GM19397 (cell line): ENCODE data around the gene UBL3.
A peak's percentile ranks its signal among the peaks of the same experiment; 100 is the strongest.

ENCODE experiments used
- ATAC-seq: cut with Tn5 transposase; IDR thresholded peaks from one replicate; pipeline ENCODE4 v1.9.1; 2021; ENCODE audit warnings: mild to moderate bottlenecking, moderate library complexity; ENCODE audit not compliant: unreplicated experiment

UBL3 gene

GRCh38 chr13:29850213-29850898 is at the start of gene UBL3:
Gene UBL3, minus strand, starts transcription at chr13:29850617. Its CDS starts 1,079 bp downstream, at chr13:29849538.
- peak; percentile 87 for ATAC-seq

DNA sequence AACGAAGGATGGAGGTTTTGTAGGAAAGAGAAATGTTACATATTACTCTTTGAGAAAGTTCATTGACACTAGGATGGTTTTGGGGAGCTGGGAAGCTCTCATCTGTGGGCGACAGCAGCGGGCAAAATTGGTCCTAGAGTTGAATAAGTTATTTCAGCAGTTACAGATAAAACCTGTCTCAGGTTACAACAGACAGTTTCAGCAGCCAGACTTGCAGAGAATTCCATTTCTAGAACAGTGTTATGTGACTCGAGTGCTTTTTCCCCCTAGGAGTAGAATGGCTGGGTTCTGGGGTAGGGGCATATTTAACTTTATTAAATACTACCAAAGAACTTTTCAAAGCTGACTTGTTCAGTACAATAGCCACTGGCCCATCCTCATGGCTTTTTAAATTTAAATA is 46.7 kb upstream of the UBL3 start:
- no peak for ATAC-seq

DNA sequence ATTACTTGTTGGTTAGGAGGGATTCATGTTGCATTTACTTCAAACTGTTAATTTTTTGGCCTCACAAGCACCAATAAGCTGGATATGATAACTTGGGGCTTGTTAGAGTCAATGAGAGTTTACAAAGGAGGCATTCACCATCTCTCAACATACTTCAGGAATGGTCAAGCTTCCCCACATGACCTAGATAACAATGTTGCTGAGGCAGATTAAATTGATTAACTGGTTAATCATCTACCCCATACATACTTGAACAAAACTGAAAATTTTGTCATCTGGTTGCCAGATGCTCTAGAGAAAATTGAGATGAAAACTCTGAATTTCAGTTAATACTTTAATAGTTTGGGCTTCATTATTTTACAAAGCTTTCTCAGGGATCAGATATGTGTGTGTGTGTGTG is 43.0 kb upstream of the UBL3 start:
- no peak for ATAC-seq

DNA sequence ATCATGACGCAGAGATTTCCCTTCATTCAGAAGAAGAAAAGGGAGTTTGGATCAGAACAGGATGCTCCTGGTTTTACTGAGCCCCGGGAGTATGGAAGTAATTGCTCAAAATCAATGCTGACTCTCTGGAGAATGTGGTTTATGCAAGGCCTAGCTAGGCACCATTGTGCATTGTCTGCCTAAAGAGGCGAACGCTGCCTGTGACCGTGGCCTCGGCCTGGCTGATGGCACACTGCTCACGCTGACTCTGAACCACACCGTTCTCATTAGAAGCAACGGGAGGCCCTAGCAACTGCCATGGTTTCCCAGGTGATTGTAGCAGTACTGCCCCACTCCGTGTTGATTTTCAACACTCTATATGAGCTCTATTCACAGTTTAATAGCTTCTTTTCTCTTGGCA is 41.7 kb upstream of the UBL3 start:
- ATAC-seq = no peak

DNA sequence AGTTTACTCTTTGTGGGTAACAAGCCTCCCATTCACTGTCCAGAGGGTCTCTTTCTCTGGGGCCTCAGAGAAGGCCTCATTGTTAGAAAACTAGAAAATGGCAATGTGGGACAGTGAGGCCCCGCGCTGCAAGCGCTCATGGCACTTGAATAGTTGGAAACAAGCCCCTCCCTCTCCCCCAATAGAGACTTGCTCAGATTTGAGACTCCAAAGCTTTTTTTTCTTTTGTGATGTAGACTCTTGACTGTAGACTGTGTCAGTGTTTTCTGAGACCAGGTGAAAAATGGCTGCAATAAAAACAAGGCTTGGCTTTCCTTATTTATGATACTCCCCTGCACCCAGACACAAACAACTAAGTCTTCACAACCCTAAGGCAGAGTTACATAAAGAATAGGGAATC is 38.7 kb upstream of the UBL3 start:
- no peak for ATAC-seq

DNA sequence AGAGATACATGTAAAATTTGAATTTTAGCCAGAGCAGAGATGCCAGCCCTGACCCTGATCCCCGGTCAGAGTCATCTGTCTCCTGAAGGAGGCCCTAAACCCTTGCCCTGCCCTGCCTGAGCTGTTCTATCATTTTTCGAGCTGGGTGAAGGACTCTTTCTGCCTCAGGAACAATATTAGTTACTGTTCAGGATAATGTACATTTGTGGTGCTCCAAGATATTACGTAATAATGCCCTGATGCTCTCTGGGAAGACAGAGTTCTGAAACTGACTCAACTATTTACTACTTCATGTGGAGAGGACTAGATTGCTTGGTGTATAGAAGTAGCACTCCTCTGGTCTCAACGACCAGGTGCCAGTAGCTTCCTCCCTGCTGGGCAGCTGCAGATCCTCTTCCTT is 37.9 kb upstream of the UBL3 start:
- ATAC-seq = no peak

GRCh38 chr13:29887686-29888085 is 37.3 kb upstream of the UBL3 start:
- ATAC-seq = no peak

DNA sequence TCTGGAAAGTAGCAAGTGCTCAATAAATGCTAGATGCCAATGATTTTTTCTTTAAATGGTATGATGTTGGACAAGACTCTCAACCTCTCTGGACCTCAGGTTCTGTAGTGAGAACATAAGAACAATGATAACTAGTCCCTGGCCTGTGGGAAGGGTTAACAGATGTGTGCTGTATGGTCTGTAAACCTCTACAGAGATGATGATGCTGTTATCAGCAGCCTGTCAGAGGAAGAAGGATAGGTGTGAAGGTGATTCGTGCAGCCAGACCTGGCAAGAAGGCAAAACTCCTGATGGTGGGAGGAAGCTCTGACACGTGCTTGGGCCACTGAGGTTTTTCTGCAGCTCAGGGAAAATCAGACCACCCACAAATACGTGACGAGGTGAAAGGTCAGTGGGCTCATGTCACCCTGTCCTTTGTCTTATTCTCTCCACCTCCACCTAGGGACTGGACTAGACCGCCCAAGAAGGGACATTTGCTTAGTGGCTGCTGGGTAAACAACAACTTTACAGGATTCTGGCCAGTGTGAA is 36.7 kb upstream of the UBL3 start:
- no peak for ATAC-seq

DNA sequence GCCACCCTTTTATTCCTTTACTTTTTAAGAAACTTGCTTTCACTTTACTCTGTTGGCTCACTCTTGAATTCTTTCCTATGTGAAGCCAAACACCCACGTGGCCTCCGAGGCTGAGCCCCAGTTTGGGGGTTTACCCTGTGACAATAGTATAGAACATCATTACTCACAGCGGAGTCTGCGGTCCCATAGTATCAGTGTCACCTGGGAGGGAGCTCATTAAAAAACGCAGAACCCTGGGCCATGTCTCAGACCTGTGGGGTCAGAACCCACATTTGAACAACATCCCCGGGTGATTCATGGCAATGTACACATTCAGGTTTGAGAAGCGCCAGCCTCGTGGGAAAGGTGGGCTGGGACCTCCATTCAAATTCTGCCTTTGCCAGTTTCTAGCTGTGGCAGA is 36.0 kb upstream of the UBL3 start:
- no peak for ATAC-seq

DNA sequence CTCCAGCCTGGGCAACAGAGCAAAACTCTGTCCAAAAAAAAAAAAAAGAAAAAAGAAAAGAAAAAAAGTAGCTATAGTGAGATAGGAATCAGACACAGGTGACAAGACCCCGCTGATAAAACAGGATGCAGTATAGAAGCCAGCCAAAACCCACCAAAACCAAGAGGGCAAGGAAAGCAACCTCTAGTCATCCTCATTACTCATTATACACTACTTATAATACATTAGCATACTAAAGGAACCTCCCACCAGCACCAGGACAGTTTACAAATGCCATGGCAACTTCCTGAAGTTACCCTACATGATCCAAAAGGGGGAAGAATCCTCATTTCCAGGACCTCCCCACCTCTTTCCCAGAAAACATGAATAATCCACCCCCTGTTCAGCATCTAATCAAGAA is 35.6 kb upstream of the UBL3 start:
- ATAC-seq = no peak

GRCh38 chr13:29884671-29885430 is 34.4 kb upstream of the UBL3 start:
- no peak for ATAC-seq

GRCh38 chr13:29883941-29884518 is 33.6 kb upstream of the UBL3 start:
- no peak for ATAC-seq

DNA sequence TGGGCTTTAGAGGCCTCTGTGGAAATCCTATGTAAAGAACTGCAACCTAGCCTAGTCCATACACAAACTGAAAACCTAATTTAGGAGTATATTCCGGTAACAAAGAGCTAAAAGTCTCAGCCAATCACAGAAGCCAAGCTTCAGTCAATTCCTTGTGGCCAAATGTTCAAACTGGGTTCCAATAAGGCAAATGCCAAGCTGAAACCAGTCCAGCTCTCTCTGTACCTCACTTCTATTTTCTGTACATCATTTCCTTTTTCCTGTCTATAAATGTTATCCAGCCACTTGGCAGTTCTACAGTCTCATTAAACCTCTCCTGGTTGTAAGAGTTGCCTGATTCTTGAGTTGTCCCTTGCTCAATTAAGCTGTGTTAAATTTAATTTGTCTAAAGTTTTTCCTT is 31.7 kb upstream of the UBL3 start:
- no peak for ATAC-seq

GRCh38 chr13:29878101-29878500 is 27.7 kb upstream of the UBL3 start:
- ATAC-seq = no peak

DNA sequence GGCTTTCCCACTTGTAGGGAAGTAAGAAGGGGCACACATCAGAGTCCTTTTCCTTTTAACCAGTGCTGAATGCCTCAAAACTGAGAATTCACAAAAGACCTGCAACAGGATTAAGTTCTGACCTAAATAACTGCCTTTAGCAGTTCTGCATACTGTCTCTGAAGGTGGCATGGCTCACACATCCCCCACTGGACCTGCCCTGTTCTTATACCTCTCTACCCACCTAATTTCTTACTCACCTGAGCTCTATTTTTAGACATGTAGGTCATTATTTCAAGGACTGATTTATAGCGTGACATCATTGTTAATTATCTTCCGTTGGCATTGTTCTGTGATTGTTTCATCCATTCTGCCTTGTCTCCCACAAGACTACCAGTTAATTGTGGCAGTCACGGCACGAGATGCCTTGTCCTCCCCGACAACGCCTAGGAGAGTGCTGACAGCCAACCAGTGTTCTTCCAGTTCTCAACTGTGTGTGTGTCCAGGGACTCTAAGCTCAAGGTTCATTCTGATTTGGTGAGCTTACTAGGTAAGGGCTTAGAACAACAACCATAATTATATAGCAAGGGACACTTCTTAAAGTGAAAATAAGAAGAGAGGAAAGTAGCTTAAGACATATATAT is 27.1 kb upstream of the UBL3 start:
- ATAC-seq = no peak

- no peak for ATAC-seq
Observed at GRCh38 chr13:29875646-29876045, 25.2 kb upstream of the UBL3 start.

- ATAC-seq = no peak
Observed at GRCh38 chr13:29868581-29868980, 18.2 kb upstream of the UBL3 start.

- no peak for ATAC-seq
Observed at GRCh38 chr13:29865934-29866333, 15.5 kb upstream of the UBL3 start.

GRCh38 chr13:29861694-29862110 is 11.3 kb upstream of the UBL3 start:
- no peak for ATAC-seq

DNA sequence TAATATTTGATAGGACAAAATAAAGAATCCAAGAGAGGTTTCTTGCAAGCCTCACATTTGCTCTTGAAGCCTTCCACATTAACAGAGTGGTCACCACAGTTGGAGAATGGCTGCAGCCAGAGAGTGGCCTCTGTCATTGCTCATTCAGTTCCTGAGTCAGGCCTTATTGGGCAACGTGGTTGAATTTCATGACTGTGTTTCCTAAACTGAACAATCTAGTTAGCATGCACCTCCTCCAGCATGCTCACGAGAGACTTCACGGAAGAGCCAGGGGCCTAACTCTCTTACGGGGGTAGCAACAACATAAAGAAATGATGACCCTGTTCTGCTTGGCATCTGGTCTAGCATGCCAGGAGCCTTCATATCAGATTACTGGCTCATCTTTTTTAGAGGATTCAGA is 9.6 kb upstream of the UBL3 start:
- no peak for ATAC-seq

DNA sequence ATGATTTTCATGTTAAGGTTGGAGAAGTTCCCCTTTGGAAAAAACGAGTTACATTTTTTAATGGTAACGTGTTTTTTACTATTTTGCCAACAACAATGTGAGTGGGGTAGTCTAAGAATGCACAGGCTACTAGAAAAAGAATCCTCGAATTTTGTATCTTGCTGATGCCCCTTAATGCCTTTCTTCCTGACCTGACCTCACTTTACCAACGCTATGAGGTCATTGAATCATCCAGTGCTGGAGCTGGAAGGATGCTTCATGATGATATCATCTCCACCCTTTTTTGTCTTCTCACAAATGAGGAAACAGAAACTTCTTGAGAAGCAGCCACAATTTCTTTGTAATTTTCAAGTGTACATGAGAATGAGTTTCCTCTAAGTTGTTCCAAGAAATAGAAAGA is 8.2 kb upstream of the UBL3 start:
- no peak for ATAC-seq

GRCh38 chr13:29858231-29858630 is 7.8 kb upstream of the UBL3 start:
- ATAC-seq = no peak
